Measurements from ENCODE around the gene STK4.

GRCh38 chr20:44942264-44942973, 23.9 kb upstream of the STK4 start:
- TF ChIP-seq CTCF (IDR thresholded peaks at IDR 0.05) = no peak
- no peak for TF ChIP-seq POLR2A (IDR thresholded peaks at IDR 0.05)

Measured in adrenal gland (tissue), 5 donors.